HL-60 (cell line): Measurements from ENCODE around the gene RYK.

ENCODE experiments used
- DNase-seq, 2 experiments: peaks; one replicate each; pipeline ENCODE4 v3.0.0-alpha.2; 2010 to 2020; ENCODE audit warnings: low read depth in 1 of 2, low spot score in 1 of 2
- H3K27ac ChIP-seq: fragments of 250-450 bp; sonication (Bioruptor Pico); replicated peaks from 2 replicates; pipeline ENCODE4 v1.5.1; 2020; ENCODE audit warnings: mild to moderate bottlenecking, moderate library complexity
- H3K27me3 ChIP-seq: fragments of 250-450 bp; sonication (Bioruptor Pico); 2 replicates; pipeline ENCODE4 v1.5.1; 2021; ENCODE audit warnings: mild to moderate bottlenecking, moderate library complexity; ENCODE audit not compliant: insufficient read depth, poor library complexity, severe bottlenecking
- H3K4me3 ChIP-seq: replicated peaks from 2 replicates; pipeline ENCODE4 v1.5.1; 2011; ENCODE audit warnings: mild to moderate bottlenecking, control low read depth, low read length; ENCODE audit not compliant: insufficient read depth
- GABPA ChIP-seq: IDR thresholded peaks from 2 replicates; pipeline ENCODE4 v1.6.1; 2012; ENCODE audit warnings: low read depth
- POLR2AphosphoS5 ChIP-seq: IDR thresholded peaks from 2 replicates; pipeline ENCODE4 v1.6.1; 2012; ENCODE audit warnings: low read depth
- SPI1 ChIP-seq: IDR thresholded peaks from 2 replicates; pipeline ENCODE4 v1.6.1; 2012; ENCODE audit warnings: low read depth, mild to moderate bottlenecking, borderline replicate concordance
- TF ChIP-seq, protein P1 (sequence below): IDR thresholded peaks from one replicate; pipeline ENCODE4 v1.5.1; 2011; ENCODE audit warnings: low read length, control low read depth, inconsistent platforms; ENCODE audit not compliant: insufficient read depth
- TF ChIP-seq, protein P2 (sequence below): IDR thresholded peaks from 2 replicates; pipeline ENCODE4 v1.6.1; 2012; ENCODE audit warnings: low read depth; ENCODE audit not compliant: insufficient replicate concordance

RYK gene

DNA sequence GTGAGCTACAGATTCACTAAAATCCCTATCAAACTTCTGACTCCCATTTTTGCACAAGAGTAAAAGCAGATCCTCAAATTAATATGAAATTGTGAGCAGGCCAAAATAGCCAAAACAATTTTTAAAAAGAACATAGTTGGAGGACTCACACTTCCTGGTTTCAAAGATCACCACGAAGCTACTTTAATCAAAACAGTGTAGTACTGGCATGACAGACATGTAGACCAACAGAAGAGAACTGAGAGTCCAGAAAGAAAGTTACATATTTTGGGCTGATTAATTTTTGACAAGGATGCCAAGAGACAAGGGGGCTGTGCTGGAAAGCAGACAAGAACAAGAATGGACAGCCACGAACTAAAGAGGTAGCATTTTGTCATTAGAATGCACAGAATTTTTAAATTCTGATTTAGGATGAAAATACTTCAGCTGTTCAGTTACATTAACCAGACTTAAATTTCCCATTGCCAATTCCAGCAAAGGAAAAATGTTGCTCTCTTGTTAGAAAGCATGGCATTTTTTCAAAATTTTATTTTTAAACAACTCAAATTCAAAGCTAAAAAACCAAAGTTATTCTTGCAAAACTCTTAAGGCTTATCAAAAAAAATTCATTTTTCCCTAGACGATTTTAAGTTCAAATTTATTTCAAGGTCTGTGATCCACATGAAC, 14.0 kb downstream of the RYK start:
- no peak for DNase-seq
- Histone ChIP-seq H3K4me3 (no peak overlapping the region), H3K27me3 (no peaks in the 10 kb centered on the region), H3K27ac (no peak overlapping the region)
- TF ChIP-seq, protein P1, sequence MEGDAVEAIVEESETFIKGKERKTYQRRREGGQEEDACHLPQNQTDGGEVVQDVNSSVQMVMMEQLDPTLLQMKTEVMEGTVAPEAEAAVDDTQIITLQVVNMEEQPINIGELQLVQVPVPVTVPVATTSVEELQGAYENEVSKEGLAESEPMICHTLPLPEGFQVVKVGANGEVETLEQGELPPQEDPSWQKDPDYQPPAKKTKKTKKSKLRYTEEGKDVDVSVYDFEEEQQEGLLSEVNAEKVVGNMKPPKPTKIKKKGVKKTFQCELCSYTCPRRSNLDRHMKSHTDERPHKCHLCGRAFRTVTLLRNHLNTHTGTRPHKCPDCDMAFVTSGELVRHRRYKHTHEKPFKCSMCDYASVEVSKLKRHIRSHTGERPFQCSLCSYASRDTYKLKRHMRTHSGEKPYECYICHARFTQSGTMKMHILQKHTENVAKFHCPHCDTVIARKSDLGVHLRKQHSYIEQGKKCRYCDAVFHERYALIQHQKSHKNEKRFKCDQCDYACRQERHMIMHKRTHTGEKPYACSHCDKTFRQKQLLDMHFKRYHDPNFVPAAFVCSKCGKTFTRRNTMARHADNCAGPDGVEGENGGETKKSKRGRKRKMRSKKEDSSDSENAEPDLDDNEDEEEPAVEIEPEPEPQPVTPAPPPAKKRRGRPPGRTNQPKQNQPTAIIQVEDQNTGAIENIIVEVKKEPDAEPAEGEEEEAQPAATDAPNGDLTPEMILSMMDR = no peak
- TF ChIP-seq SPI1 = 0 out of 2 replicates have a peak, but pooled peaks have one; percentile 1

GRCh38 chr3:134235577-134236076, 15.0 kb downstream of the RYK start:
- no peak for TF ChIP-seq POLR2AphosphoS5
- H3K27ac ChIP-seq = no peak overlapping the region
- no peaks in the 10 kb centered on the region for H3K27me3 ChIP-seq
- H3K4me3 ChIP-seq = no peak overlapping the region
- DNase-seq = no peak

GRCh38 chr3:134232951-134233350, 17.7 kb downstream of the RYK start:
- H3K4me3 ChIP-seq = no peak overlapping the region
- no peak for DNase-seq
- H3K27me3 ChIP-seq = no peaks in the 10 kb centered on the region
- H3K27ac ChIP-seq = no peak overlapping the region
- TF ChIP-seq POLR2AphosphoS5 = no peak
- TF ChIP-seq SPI1 = no peak
- TF ChIP-seq, protein P2, sequence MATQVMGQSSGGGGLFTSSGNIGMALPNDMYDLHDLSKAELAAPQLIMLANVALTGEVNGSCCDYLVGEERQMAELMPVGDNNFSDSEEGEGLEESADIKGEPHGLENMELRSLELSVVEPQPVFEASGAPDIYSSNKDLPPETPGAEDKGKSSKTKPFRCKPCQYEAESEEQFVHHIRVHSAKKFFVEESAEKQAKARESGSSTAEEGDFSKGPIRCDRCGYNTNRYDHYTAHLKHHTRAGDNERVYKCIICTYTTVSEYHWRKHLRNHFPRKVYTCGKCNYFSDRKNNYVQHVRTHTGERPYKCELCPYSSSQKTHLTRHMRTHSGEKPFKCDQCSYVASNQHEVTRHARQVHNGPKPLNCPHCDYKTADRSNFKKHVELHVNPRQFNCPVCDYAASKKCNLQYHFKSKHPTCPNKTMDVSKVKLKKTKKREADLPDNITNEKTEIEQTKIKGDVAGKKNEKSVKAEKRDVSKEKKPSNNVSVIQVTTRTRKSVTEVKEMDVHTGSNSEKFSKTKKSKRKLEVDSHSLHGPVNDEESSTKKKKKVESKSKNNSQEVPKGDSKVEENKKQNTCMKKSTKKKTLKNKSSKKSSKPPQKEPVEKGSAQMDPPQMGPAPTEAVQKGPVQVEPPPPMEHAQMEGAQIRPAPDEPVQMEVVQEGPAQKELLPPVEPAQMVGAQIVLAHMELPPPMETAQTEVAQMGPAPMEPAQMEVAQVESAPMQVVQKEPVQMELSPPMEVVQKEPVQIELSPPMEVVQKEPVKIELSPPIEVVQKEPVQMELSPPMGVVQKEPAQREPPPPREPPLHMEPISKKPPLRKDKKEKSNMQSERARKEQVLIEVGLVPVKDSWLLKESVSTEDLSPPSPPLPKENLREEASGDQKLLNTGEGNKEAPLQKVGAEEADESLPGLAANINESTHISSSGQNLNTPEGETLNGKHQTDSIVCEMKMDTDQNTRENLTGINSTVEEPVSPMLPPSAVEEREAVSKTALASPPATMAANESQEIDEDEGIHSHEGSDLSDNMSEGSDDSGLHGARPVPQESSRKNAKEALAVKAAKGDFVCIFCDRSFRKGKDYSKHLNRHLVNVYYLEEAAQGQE = no peak
- TF ChIP-seq, protein P1 = no peak
- TF ChIP-seq GABPA = no peak

DNA sequence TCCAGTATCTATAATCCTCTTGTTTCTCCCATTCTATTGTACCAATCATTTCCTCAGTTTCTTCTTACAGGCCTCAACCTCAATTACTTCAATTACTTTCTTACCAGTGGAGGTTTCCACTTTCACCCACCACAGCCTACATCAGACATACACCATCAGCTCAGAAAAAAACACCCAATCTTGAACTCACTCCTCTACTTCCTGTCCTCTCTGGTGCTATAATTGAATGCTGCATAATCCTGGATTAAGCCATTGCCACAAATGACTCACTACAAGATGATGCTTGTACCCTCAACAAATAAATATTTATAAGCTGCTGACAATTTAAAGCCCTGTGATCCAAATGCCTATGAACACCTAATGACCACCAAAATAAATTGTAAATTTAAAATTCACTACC, 18.5 kb downstream of the RYK start:
- TF ChIP-seq SPI1 (no peak), GABPA (no peak), POLR2AphosphoS5 (no peak)
- TF ChIP-seq, protein P1 = no peak
- TF ChIP-seq, protein P2 = no peak
- no peak overlapping the region for H3K4me3 ChIP-seq
- no peak for DNase-seq
- H3K27ac ChIP-seq = no peak overlapping the region
- H3K27me3 ChIP-seq = no peaks in the 10 kb centered on the region
